ENCODE measurements around the gene JPH4. TPM values are rescaled to one million over a fixed set of nuclear protein-coding genes. Genes with fewer than 3 reads are reported as not detected.
A peak's percentile ranks its signal among the peaks of the same experiment; 100 is the strongest.

The JPH4 gene
- total RNA-seq, 1 experiment from 2014 or later, result 50.1 TPM

DNA sequence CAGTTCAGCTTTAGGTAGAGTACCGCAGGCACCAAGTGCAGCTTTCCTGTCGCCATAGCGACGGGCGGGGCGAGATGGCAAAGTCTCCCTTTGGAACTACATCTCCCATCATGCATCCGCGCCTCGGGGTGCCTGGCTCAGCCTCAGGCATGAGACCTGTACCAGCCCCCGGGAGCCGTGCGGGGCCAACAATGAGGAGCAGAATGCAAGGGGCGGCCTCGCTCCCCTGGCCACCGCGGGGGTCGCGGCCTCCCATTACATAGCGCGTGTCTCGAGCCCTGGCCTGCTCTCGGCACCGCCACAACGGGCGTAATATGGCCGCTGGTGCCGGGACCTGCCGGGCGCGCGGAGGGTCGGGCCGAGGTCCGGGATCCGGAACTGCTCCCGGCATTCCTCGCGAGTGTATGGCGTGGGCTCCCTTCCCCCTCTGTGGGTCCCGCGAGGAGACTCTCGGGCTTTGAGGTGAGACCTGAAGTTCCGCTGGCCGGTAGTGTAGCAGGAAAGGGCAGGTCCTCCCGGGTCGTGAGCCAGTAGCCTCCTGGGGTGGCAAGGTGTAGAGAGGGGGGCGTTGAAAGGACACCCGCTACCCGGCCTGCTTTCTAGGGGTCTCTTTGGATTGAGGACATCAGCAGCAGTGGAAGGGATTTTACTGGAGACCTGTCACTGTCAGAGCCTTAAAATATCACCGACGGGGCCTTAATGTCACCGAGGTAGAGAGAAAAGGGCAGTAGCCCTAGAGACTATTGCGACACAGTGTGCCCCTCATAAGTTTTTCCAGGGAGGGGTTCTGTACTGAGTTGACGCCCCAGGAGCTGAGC lies 22.5 kb downstream of the JPH4 start, which contains the start of gene THTPA (continued):
- TF ChIP-seq ZNF121 (CRISPR knock-in tag; IDR thresholded peaks at IDR 0.05), result peak; percentile 98
- peak; percentile 80 for TF ChIP-seq FOXK1 (CRISPR knock-in tag; IDR thresholded peaks at IDR 0.05)
- TF ChIP-seq, protein P1, sequence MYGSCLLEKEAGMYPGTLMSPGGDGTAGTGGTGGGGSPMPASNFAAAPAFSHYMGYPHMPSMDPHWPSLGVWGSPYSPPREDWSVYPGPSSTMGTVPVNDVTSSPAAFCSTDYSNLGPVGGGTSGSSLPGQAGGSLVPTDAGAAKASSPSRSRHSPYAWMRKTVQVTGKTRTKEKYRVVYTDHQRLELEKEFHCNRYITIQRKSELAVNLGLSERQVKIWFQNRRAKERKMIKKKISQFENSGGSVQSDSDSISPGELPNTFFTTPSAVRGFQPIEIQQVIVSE (CRISPR knock-in tag; IDR thresholded peaks at IDR 0.05; ENCODE audit: borderline replicate concordance), result no peak
- peak; percentile 74 for TF ChIP-seq TEAD1 (CRISPR knock-in tag; IDR thresholded peaks at IDR 0.05)
- no peak for TF ChIP-seq HMGA2 (CRISPR knock-in tag; IDR thresholded peaks at IDR 0.05)
- TF ChIP-seq JUN (CRISPR knock-in tag; IDR thresholded peaks at IDR 0.05), result no peak
- TF ChIP-seq, protein P2, sequence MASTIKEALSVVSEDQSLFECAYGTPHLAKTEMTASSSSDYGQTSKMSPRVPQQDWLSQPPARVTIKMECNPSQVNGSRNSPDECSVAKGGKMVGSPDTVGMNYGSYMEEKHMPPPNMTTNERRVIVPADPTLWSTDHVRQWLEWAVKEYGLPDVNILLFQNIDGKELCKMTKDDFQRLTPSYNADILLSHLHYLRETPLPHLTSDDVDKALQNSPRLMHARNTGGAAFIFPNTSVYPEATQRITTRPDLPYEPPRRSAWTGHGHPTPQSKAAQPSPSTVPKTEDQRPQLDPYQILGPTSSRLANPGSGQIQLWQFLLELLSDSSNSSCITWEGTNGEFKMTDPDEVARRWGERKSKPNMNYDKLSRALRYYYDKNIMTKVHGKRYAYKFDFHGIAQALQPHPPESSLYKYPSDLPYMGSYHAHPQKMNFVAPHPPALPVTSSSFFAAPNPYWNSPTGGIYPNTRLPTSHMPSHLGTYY (CRISPR knock-in tag; IDR thresholded peaks at IDR 0.05), result no peak
- TF ChIP-seq PRRX2 (CRISPR knock-in tag; IDR thresholded peaks at IDR 0.05), result no peak
- TF ChIP-seq, protein P3, sequence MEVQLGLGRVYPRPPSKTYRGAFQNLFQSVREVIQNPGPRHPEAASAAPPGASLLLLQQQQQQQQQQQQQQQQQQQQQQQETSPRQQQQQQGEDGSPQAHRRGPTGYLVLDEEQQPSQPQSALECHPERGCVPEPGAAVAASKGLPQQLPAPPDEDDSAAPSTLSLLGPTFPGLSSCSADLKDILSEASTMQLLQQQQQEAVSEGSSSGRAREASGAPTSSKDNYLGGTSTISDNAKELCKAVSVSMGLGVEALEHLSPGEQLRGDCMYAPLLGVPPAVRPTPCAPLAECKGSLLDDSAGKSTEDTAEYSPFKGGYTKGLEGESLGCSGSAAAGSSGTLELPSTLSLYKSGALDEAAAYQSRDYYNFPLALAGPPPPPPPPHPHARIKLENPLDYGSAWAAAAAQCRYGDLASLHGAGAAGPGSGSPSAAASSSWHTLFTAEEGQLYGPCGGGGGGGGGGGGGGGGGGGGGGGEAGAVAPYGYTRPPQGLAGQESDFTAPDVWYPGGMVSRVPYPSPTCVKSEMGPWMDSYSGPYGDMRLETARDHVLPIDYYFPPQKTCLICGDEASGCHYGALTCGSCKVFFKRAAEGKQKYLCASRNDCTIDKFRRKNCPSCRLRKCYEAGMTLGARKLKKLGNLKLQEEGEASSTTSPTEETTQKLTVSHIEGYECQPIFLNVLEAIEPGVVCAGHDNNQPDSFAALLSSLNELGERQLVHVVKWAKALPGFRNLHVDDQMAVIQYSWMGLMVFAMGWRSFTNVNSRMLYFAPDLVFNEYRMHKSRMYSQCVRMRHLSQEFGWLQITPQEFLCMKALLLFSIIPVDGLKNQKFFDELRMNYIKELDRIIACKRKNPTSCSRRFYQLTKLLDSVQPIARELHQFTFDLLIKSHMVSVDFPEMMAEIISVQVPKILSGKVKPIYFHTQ (CRISPR knock-in tag; IDR thresholded peaks at IDR 0.05), result no peak
- no peak for TF ChIP-seq NR1H2 (CRISPR knock-in tag; IDR thresholded peaks at IDR 0.05)
- TF ChIP-seq, protein P4, sequence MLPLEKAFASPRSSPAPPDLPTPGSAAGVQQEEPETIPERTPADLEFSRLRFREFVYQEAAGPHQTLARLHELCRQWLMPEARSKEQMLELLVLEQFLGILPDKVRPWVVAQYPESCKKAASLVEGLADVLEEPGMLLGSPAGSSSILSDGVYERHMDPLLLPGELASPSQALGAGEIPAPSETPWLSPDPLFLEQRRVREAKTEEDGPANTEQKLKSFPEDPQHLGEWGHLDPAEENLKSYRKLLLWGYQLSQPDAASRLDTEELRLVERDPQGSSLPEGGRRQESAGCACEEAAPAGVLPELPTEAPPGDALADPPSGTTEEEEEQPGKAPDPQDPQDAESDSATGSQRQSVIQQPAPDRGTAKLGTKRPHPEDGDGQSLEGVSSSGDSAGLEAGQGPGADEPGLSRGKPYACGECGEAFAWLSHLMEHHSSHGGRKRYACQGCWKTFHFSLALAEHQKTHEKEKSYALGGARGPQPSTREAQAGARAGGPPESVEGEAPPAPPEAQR (CRISPR knock-in tag; IDR thresholded peaks at IDR 0.05), result no peak
- no peak for TF ChIP-seq FOXJ3 (CRISPR knock-in tag; IDR thresholded peaks at IDR 0.05; ENCODE audit: borderline replicate concordance)
- TF ChIP-seq, protein P5, sequence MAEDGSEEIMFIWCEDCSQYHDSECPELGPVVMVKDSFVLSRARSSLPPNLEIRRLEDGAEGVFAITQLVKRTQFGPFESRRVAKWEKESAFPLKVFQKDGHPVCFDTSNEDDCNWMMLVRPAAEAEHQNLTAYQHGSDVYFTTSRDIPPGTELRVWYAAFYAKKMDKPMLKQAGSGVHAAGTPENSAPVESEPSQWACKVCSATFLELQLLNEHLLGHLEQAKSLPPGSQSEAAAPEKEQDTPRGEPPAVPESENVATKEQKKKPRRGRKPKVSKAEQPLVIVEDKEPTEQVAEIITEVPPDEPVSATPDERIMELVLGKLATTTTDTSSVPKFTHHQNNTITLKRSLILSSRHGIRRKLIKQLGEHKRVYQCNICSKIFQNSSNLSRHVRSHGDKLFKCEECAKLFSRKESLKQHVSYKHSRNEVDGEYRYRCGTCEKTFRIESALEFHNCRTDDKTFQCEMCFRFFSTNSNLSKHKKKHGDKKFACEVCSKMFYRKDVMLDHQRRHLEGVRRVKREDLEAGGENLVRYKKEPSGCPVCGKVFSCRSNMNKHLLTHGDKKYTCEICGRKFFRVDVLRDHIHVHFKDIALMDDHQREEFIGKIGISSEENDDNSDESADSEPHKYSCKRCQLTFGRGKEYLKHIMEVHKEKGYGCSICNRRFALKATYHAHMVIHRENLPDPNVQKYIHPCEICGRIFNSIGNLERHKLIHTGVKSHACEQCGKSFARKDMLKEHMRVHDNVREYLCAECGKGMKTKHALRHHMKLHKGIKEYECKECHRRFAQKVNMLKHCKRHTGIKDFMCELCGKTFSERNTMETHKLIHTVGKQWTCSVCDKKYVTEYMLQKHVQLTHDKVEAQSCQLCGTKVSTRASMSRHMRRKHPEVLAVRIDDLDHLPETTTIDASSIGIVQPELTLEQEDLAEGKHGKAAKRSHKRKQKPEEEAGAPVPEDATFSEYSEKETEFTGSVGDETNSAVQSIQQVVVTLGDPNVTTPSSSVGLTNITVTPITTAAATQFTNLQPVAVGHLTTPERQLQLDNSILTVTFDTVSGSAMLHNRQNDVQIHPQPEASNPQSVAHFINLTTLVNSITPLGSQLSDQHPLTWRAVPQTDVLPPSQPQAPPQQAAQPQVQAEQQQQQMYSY (CRISPR knock-in tag; IDR thresholded peaks at IDR 0.05), result peak; percentile 26; the same call in 1 of the 2 replicates
- TF ChIP-seq, protein P6, sequence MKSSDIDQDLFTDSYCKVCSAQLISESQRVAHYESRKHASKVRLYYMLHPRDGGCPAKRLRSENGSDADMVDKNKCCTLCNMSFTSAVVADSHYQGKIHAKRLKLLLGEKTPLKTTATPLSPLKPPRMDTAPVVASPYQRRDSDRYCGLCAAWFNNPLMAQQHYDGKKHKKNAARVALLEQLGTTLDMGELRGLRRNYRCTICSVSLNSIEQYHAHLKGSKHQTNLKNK (CRISPR knock-in tag; IDR thresholded peaks at IDR 0.05), result no peak
- TF ChIP-seq, protein P7, sequence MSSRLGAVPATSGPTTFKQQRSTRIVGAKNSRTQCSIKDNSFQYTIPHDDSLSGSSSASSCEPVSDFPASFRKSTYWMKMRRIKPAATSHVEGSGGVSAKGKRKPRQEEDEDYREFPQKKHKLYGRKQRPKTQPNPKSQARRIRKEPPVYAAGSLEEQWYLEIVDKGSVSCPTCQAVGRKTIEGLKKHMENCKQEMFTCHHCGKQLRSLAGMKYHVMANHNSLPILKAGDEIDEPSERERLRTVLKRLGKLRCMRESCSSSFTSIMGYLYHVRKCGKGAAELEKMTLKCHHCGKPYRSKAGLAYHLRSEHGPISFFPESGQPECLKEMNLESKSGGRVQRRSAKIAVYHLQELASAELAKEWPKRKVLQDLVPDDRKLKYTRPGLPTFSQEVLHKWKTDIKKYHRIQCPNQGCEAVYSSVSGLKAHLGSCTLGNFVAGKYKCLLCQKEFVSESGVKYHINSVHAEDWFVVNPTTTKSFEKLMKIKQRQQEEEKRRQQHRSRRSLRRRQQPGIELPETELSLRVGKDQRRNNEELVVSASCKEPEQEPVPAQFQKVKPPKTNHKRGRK (CRISPR knock-in tag; IDR thresholded peaks at IDR 0.05; ENCODE audit: borderline replicate concordance), result no peak
- TF ChIP-seq MXD4 (CRISPR knock-in tag; IDR thresholded peaks at IDR 0.05; ENCODE audit: borderline replicate concordance), result no peak
- TF ChIP-seq, protein P8, sequence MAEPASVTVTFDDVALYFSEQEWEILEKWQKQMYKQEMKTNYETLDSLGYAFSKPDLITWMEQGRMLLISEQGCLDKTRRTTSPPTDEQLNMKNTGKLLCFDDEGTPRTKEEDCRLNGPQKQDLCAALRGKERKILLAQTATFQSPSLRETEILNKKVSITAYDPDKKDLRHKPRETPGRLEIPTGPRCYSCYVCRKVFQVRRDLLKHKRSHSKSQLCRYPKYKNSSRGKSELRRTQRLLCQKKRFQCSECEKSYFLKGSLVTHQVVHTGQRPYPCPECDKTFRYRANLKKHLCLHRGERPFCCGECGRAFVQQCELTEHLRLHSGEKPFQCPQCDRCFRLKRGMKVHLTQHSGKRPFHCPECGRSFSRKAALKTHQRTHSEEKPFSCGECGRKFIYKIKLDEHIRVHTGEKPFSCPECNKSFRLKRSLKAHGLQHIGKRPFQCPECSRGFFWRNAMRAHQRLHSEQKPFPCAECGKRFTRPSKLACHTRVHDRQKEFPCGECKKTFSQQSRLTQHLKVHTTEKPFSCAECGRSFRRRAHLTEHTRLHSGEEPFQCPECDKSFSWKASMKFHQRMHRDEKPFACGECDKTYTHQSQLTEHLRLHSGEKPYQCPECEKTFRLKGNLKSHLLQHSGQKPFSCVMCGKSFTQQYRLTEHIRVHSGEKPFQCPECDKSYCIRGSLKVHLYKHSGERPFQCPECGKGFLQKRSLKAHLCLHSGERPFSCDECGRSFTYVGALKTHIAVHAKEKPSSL (CRISPR knock-in tag; conservative IDR thresholded peaks at IDR 0.05), result no peak
- no peak for TF ChIP-seq NFATC4 (CRISPR knock-in tag; IDR thresholded peaks at IDR 0.05)
- TF ChIP-seq, protein P9, sequence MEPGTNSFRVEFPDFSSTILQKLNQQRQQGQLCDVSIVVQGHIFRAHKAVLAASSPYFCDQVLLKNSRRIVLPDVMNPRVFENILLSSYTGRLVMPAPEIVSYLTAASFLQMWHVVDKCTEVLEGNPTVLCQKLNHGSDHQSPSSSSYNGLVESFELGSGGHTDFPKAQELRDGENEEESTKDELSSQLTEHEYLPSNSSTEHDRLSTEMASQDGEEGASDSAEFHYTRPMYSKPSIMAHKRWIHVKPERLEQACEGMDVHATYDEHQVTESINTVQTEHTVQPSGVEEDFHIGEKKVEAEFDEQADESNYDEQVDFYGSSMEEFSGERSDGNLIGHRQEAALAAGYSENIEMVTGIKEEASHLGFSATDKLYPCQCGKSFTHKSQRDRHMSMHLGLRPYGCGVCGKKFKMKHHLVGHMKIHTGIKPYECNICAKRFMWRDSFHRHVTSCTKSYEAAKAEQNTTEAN (CRISPR knock-in tag; IDR thresholded peaks at IDR 0.05), result peak; percentile 83
- TF ChIP-seq, protein P10, sequence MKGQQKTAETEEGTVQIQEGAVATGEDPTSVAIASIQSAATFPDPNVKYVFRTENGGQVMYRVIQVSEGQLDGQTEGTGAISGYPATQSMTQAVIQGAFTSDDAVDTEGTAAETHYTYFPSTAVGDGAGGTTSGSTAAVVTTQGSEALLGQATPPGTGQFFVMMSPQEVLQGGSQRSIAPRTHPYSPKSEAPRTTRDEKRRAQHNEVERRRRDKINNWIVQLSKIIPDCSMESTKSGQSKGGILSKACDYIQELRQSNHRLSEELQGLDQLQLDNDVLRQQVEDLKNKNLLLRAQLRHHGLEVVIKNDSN (CRISPR knock-in tag; IDR thresholded peaks at IDR 0.05), result no peak
- no peak for TF ChIP-seq ZNF396 (CRISPR knock-in tag; IDR thresholded peaks at IDR 0.05; ENCODE audit: borderline replicate concordance)

Measured in WTC11 (cell line).